Trophoblast cell (in vitro differentiated cells and primary cell): ENCODE results near the gene FOXF2.

ENCODE experiments used
- DNase-seq, 2 donors: peaks; one replicate each; pipeline ENCODE4 v3.0.0-alpha.2; 2016
- H2AFZ ChIP-seq: 2 replicates; pipeline ENCODE4 v1.6.1; 2013; ENCODE audit warnings: low read length, moderate library complexity, mild to moderate bottlenecking; ENCODE audit not compliant: insufficient read depth, poor library complexity
- H2AK5ac ChIP-seq: 2 replicates; pipeline ENCODE4 v1.6.1; 2013; ENCODE audit warnings: mild to moderate bottlenecking, low read length
- H2BK120ac ChIP-seq: 2 replicates; pipeline ENCODE4 v1.6.1; 2013; ENCODE audit warnings: low read length, mild to moderate bottlenecking, moderate library complexity; ENCODE audit not compliant: insufficient read depth, poor library complexity
- H2BK12ac ChIP-seq: 2 replicates; pipeline ENCODE4 v1.6.1; 2013; ENCODE audit warnings: mild to moderate bottlenecking, low read length, moderate library complexity
- H2BK5ac ChIP-seq: 2 replicates; pipeline ENCODE4 v1.6.1; 2013; ENCODE audit warnings: low read length, low read depth, moderate library complexity, mild to moderate bottlenecking; ENCODE audit not compliant: poor library complexity
- H3K14ac ChIP-seq: 2 replicates; pipeline ENCODE4 v1.6.1; 2013; ENCODE audit warnings: mild to moderate bottlenecking, low read length
- H3K18ac ChIP-seq: 2 replicates; pipeline ENCODE4 v1.6.1; 2013; ENCODE audit warnings: mild to moderate bottlenecking, low read length
- H3K23ac ChIP-seq: 2 replicates; pipeline ENCODE4 v1.6.1; 2013; ENCODE audit warnings: low read length
- H3K27ac ChIP-seq: 2 replicates; pipeline ENCODE4 v1.5.1; 2013; ENCODE audit warnings: low read depth, mild to moderate bottlenecking, inconsistent platforms, low read length, moderate library complexity
- H3K27me3 ChIP-seq: 2 replicates; pipeline ENCODE4 v1.6.1; 2013; ENCODE audit warnings: inconsistent platforms, mild to moderate bottlenecking, low read length, moderate library complexity; ENCODE audit not compliant: insufficient read depth
- H3K36me3 ChIP-seq, 2 experiments: 1 replicate in 1 of 2; 2 replicates in 1 of 2; pipeline ENCODE4 v1.6.1; 2013; ENCODE audit warnings: low read length in 2 of 2, mild to moderate bottlenecking in 2 of 2, moderate library complexity in 1 of 2; ENCODE audit not compliant: insufficient read depth in 2 of 2, control insufficient read depth in 1 of 2
- H3K4ac ChIP-seq: 2 replicates; pipeline ENCODE4 v1.6.1; 2013; ENCODE audit warnings: low read depth, mild to moderate bottlenecking, low read length, moderate library complexity
- H3K4me1 ChIP-seq, 2 experiments: 1 replicate in 1 of 2; 2 replicates in 1 of 2; pipeline ENCODE4 v1.6.1; 2013; ENCODE audit warnings: low read length in 2 of 2, mild to moderate bottlenecking in 2 of 2, moderate library complexity in 1 of 2; ENCODE audit not compliant: insufficient read depth in 2 of 2, control insufficient read depth in 1 of 2
- H3K4me2 ChIP-seq: 2 replicates; pipeline ENCODE4 v1.6.1; 2013; ENCODE audit warnings: inconsistent platforms, mild to moderate bottlenecking, low read length, moderate library complexity
- H3K4me3 ChIP-seq: 2 replicates; pipeline ENCODE4 v1.5.1; 2013; ENCODE audit warnings: mild to moderate bottlenecking, low read depth, low read length, inconsistent platforms
- H3K79me1 ChIP-seq: one replicate; pipeline ENCODE4 v1.6.1; 2013; ENCODE audit warnings: low read length
- H3K79me2 ChIP-seq: 2 replicates; pipeline ENCODE4 v1.6.1; 2013; ENCODE audit warnings: low read length, mild to moderate bottlenecking; ENCODE audit not compliant: control insufficient read depth, insufficient read depth, poor library complexity
- H3K9ac ChIP-seq: 2 replicates; pipeline ENCODE4 v1.6.1; 2013; ENCODE audit warnings: mild to moderate bottlenecking, low read length
- H3K9me3 ChIP-seq: 2 replicates; pipeline ENCODE4 v1.6.1; 2013; ENCODE audit warnings: low read depth, mild to moderate bottlenecking, control low read depth, inconsistent platforms, low read length; ENCODE audit not compliant: insufficient read depth
- H4K12ac ChIP-seq: 2 replicates; pipeline ENCODE4 v1.6.1; 2013; ENCODE audit warnings: low read depth, mild to moderate bottlenecking, low read length, moderate library complexity
- H4K8ac ChIP-seq: 2 replicates; pipeline ENCODE4 v1.6.1; 2013; ENCODE audit warnings: low read depth, mild to moderate bottlenecking, low read length, moderate library complexity
- H4K91ac ChIP-seq: one replicate; pipeline ENCODE4 v1.6.1; 2013; ENCODE audit warnings: low read depth, mild to moderate bottlenecking, low read length, moderate library complexity
- WGBS: extraction: QIAGEN DNeasy Blood & Tissue Kit; methylation state at CpG from one replicate; pipeline ENCODE4 v1.1.7; 2013; ENCODE audit warnings: missing lambda C conversion rate; ENCODE audit not compliant: insufficient read length, insufficient coverage; ENCODE audit errors: extremely low coverage; 5-methylcytosine and 5-hydroxymethylcytosine counted together

Gene FOXF2

DNA sequence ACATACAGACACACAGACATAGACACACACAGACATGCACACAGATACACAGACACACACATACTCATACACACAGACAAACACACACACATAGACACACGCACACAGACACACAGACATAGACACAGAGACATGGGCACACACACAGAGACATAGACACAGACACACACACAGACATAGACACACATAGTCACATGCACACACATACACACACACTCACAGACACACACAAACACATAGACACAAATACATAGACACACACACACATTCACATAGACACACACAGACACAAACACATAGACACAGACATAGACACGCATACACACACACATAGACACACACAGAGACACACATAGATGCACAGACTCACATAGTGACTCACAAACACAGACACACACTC is 13.5 kb downstream of the FOXF2 start:
- no peak overlapping the region for H4K8ac ChIP-seq
- no peak overlapping the region for H2AFZ ChIP-seq
- no peak overlapping the region for H2BK5ac ChIP-seq
- H4K91ac ChIP-seq = no peak overlapping the region
- no peaks in the 10 kb centered on the region for H3K79me1 ChIP-seq
- no peaks in the 10 kb centered on the region for H3K4me1 ChIP-seq
- no peak overlapping the region for H2BK12ac ChIP-seq
- H2AK5ac ChIP-seq = no peak overlapping the region
- no CpG with 5 or more reads among the region's 2 CpGs for WGBS
- H3K27ac ChIP-seq = no peak overlapping the region
- no peaks in the 10 kb centered on the region for H3K27me3 ChIP-seq
- peaks cover 5% of the 10 kb centered on the region for H3K9me3 ChIP-seq
- H3K79me2 ChIP-seq = no peaks in the 10 kb centered on the region
- no peak overlapping the region for H3K4ac ChIP-seq
- H3K9ac ChIP-seq = no peak overlapping the region
- no peak overlapping the region for H3K23ac ChIP-seq
- H3K14ac ChIP-seq = no peak overlapping the region
- H3K4me3 ChIP-seq = no peak overlapping the region
- no peaks in the 10 kb centered on the region for H3K36me3 ChIP-seq
- H3K4me2 ChIP-seq = no peak overlapping the region
- H3K18ac ChIP-seq = no peak overlapping the region
- H2BK120ac ChIP-seq = no peak overlapping the region
- no peak for DNase-seq
- H4K12ac ChIP-seq = no peak overlapping the region

DNA sequence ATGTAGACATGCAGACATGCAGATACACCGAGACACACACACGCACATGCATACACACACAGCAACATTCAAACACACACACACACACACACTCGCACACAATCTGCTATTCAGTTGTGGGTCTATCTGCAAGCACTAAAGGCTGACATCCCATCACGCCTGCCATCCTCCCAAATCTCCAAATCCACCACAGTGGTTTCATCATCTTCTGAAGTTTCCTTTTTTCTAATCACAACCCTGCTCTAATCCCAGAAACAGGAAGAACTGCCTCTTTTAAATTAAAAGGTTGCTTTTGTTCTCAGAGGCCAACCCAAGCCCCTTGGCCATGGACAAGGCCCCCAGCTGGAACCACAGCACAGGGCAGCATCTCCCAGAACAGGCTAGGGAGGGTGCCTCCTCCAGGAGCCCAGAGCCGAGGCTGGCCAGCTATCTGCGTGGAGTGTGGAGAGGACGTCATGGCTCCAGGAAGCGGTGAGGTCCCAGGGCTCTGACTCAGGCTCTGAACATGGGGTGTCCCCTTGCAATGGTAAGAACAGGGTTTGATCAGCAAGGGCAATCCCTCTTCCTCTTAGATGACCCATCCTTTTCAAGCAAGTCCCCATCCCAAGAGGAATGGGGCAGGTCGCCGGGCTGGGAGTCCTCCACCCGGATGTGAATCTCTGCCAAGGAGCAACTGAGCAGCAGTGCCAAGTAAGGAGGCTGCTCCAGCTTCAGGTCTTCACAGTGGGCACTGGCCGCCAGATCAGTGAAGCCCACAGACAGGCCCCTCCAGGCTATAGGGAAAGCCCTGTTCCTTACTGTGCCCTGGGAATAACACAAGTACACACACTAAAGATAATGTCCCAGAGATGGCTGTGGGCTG is 14.7 kb downstream of the FOXF2 start:
- no CpG with 5 or more reads among the region's 12 CpGs for WGBS
- H2BK12ac ChIP-seq = no peak overlapping the region
- no peak overlapping the region for H3K23ac ChIP-seq
- DNase-seq = no peak
- H2BK5ac ChIP-seq = no peak overlapping the region
- no peaks in the 10 kb centered on the region for H3K36me3 ChIP-seq
- H3K27me3 ChIP-seq = no peaks in the 10 kb centered on the region
- H3K4me3 ChIP-seq = no peak overlapping the region
- no peak overlapping the region for H3K14ac ChIP-seq
- no peak overlapping the region for H2BK120ac ChIP-seq
- no peak overlapping the region for H4K8ac ChIP-seq
- no peak overlapping the region for H3K27ac ChIP-seq
- peaks cover 5% of the 10 kb centered on the region for H3K9me3 ChIP-seq
- no peak overlapping the region for H3K4ac ChIP-seq
- no peak overlapping the region for H4K91ac ChIP-seq
- no peak overlapping the region for H3K4me2 ChIP-seq
- no peak overlapping the region for H4K12ac ChIP-seq
- no peak overlapping the region for H2AFZ ChIP-seq
- no peak overlapping the region for H2AK5ac ChIP-seq
- no peaks in the 10 kb centered on the region for H3K79me1 ChIP-seq
- H3K79me2 ChIP-seq = no peaks in the 10 kb centered on the region
- no peak overlapping the region for H3K9ac ChIP-seq
- no peak overlapping the region for H3K18ac ChIP-seq
- no peaks in the 10 kb centered on the region for H3K4me1 ChIP-seq

DNA sequence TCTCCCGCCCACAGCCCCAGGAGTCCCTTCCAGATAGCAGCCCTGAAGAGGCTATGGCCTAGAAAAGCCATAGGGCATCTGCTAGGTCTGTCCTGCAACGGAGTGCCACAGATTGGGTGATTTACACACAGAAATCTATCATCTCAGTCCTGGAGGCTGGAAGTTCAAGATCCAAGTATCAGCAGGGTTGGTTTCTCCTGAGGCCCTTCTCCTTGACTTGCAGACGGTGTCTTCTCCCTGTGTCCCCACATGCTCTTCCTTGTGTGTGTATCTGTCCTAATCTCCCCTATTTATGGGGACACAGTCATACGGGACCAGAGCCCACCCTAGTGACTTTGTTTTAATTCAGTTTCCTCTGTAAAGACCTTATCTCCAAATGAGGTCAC is 15.3 kb downstream of the FOXF2 start:
- WGBS = no CpG with 5 or more reads among the region's 4 CpGs
- H3K79me2 ChIP-seq = no peaks in the 10 kb centered on the region
- H3K4ac ChIP-seq = no peak overlapping the region
- no peak overlapping the region for H3K14ac ChIP-seq
- no peak overlapping the region for H2BK120ac ChIP-seq
- DNase-seq = no peak
- no peaks in the 10 kb centered on the region for H3K4me1 ChIP-seq
- H2AFZ ChIP-seq = no peak overlapping the region
- no peak overlapping the region for H4K8ac ChIP-seq
- H3K23ac ChIP-seq = no peak overlapping the region
- H3K4me3 ChIP-seq = no peak overlapping the region
- H2BK12ac ChIP-seq = no peak overlapping the region
- H3K9ac ChIP-seq = no peak overlapping the region
- no peaks in the 10 kb centered on the region for H3K36me3 ChIP-seq
- H3K18ac ChIP-seq = no peak overlapping the region
- H3K27me3 ChIP-seq = no peaks in the 10 kb centered on the region
- H3K4me2 ChIP-seq = no peak overlapping the region
- no peak overlapping the region for H4K91ac ChIP-seq
- H3K79me1 ChIP-seq = no peaks in the 10 kb centered on the region
- no peak overlapping the region for H2BK5ac ChIP-seq
- no peak overlapping the region for H2AK5ac ChIP-seq
- peaks cover 5% of the 10 kb centered on the region for H3K9me3 ChIP-seq
- no peak overlapping the region for H3K27ac ChIP-seq
- no peak overlapping the region for H4K12ac ChIP-seq

GRCh38 chr6:1405221-1405620 is 15.8 kb downstream of the FOXF2 start:
- H2BK5ac ChIP-seq = no peak overlapping the region
- no peak overlapping the region for H3K4ac ChIP-seq
- H3K9me3 ChIP-seq = peaks cover 5% of the 10 kb centered on the region
- H3K4me1 ChIP-seq = no peaks in the 10 kb centered on the region
- no peak overlapping the region for H3K23ac ChIP-seq
- H3K36me3 ChIP-seq = no peaks in the 10 kb centered on the region
- no peak overlapping the region for H3K9ac ChIP-seq
- no peaks in the 10 kb centered on the region for H3K79me1 ChIP-seq
- no peak overlapping the region for H3K4me3 ChIP-seq
- H4K12ac ChIP-seq = no peak overlapping the region
- no peak overlapping the region for H4K91ac ChIP-seq
- H2AK5ac ChIP-seq = no peak overlapping the region
- no peak overlapping the region for H3K14ac ChIP-seq
- no CpG with 5 or more reads among the region's 6 CpGs for WGBS
- H3K79me2 ChIP-seq = no peaks in the 10 kb centered on the region
- DNase-seq = no peak
- H3K27ac ChIP-seq = no peak overlapping the region
- H2BK12ac ChIP-seq = no peak overlapping the region
- H2AFZ ChIP-seq = no peak overlapping the region
- no peak overlapping the region for H2BK120ac ChIP-seq
- no peak overlapping the region for H3K4me2 ChIP-seq
- no peak overlapping the region for H3K18ac ChIP-seq
- H4K8ac ChIP-seq = no peak overlapping the region
- H3K27me3 ChIP-seq = no peaks in the 10 kb centered on the region
